COLO668 (cell line): ENCODE measurements around the gene NPY1R.
A peak's percentile ranks its signal among the peaks of the same experiment; 100 is the strongest.

Source experiments
- DNase-seq: peaks from one replicate; lab custom pipeline; 2025; ENCODE audit not compliant: unreplicated experiment; lab: John Stamatoyannopoulos, UW

The NPY1R gene

DNA sequence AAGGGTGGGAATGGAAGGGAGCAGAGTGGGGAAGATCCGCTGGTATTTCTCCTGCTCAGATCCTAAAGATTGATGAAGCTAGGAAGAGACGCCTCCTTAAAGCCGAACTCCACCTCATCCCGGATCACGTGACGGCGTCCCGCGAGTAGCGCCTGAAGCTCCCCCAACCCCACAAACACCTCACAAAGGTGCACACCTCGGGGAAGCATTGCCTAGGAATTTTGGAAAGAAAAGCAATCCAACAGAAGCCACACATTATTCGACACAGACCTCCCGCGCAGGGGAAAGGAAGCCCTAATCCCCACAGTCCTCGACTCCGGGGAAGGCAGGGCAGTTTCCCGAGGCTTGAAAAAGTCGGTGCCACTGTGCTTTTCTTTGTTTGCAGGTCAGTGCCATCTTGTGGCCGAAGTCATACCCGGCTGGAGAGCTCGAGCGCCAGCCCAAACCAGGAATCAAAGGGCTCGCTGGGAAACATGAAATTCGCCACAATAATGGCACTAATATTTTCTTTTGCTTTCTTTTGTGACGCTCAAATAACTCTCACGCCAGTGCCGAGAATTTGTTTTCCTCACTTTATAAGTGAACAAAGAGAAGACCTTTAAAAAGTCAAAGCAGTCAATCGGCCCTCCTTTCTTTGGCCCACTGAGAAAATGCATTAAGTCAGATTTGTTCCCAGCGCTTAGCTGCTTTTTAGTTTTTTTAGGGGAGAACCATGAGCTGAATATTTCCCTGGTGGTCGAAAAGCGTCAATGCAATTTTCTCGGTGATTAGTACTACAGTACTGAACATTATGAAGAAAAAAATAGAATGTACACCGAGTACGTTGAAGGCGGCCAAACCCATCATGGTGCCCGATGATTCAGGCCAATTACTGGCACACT lies at the start of gene NPY1R:
NPY1R (minus strand) TSS at position 71 of the 881 bp plus-strand sequence. CDS start 6,042 bp downstream, outside the sequence.
- DNase-seq, result peak; percentile 46

DNA sequence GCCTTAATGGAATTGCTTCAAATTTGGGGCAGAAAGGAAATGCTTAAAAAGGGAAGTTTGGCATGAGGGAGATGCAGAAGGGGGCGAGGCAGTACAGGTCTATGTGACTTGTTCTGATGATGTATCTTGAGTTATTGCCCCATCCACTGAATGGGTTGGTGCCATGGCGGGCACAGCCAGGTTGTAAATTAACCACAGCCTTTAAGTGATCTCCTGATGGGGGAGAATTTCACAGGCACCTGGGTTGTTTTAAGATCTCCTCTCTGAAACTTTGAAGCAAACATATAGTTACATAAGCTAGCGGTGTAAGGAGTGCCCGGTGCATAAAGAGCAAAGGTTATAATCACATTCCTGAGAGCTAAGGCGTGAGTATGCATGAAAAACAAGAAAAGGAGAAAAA lies 48.3 kb upstream of the NPY1R start:
- no peak for DNase-seq

DNA sequence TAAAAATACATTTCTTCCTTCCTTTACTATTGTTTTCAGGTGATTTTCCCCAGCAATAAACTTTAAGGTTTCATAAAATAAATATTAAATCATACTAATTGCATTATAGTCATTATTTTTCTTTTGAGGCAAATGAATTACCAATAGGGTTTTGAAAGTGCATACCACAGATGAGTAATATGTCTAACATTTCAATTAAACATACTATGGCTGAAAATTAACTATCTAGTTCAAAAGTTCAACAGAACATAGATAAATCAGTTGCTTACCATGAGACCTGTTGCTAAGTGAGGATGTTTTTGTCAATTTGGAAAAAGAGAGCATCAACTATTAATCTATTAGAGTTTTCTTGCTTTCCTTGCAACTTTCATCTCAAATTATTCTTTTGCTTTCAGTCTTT lies 46.3 kb upstream of the NPY1R start:
- DNase-seq, result no peak

DNA sequence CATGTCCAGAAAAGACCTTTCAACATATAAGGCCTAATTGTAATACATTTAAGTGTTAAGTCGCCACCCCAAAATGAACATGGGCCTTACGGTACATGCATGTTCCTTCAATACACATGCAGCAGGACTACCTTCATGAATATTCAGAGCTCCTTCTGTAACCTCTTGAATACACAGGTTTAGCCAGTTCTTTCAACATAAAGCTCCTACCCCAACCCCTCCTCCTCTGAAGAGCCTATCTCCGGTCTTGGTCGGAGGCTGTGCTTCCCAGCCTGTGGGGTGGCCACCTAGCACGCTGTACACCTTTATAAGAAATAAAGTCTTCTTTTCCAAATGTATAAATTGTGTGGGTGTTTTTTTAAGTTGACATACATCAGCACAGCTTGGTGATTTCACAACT lies 39.6 kb upstream of the NPY1R start:
- no peak for DNase-seq

DNA sequence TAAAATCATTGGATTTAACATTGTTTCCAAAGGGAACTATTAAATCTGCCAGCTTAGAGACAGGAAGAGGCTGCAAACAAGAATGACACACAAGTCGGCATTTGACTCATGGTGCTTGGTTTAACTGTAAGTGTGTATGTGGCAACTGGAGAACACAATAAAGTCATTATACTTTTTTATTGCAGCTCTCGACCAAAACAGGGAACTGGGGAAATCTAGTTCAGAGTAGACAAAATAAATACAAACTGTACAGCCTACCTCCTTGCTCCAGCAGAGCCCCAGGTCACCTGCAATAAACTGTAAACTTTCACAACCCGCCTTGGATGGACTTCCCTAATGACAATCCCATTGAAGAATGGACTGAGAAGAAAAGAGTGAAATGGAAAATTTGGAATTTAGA lies 35.3 kb upstream of the NPY1R start:
- DNase-seq, result no peak

DNA sequence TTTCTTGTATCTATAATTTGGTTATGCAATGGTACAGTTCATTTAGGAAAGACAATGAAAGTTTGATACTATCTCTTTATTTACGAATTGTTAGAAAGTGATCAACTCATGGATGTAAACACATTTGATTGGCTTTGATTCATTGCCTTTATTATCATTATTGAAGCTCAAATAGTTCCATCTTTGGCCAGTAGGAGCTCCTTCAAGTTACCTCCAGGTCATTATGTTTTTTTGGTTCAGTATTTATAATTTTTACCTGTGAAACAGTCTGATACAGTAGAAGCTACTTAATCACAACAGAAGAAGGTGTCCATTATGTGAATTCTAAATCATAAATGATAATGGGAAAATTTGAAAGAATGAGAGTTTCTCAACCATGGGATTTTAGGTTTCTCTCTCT lies 23.7 kb upstream of the NPY1R start:
- DNase-seq, result no peak

DNA sequence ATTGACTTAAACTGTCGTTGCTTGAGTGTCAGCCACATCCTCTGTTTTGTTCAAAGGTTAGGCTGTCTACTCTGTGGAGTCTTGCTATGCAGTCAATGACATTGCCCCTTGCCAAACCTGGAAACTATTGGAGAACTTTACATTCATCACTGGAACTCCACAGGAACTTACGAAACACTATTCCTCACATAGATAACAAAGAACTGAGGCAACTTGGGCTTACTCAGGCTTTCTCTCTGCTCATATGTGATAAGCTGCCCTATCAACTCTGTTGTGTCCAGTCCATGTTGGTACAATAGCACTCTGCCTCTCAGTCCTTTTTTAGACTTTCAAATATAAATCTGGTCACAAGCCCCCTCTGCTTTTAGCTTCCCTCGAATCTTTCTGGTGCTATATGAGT lies 20.7 kb upstream of the NPY1R start:
- DNase-seq, result no peak

DNA sequence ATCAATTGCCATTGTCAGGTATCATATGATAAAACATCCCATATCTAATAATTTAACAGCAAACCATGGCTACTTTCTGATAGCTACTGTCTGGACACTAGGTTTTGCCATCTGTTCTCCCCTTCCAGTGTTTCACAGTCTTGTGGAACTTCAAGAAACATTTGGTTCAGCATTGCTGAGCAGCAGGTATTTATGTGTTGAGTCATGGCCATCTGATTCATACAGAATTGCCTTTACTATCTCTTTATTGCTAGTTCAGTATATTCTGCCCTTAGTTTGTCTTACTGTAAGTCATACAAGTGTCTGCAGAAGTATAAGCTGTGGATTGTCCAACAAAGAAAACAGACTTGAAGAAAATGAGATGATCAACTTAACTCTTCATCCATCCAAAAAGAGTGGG lies 18.3 kb upstream of the NPY1R start:
- no peak for DNase-seq

DNA sequence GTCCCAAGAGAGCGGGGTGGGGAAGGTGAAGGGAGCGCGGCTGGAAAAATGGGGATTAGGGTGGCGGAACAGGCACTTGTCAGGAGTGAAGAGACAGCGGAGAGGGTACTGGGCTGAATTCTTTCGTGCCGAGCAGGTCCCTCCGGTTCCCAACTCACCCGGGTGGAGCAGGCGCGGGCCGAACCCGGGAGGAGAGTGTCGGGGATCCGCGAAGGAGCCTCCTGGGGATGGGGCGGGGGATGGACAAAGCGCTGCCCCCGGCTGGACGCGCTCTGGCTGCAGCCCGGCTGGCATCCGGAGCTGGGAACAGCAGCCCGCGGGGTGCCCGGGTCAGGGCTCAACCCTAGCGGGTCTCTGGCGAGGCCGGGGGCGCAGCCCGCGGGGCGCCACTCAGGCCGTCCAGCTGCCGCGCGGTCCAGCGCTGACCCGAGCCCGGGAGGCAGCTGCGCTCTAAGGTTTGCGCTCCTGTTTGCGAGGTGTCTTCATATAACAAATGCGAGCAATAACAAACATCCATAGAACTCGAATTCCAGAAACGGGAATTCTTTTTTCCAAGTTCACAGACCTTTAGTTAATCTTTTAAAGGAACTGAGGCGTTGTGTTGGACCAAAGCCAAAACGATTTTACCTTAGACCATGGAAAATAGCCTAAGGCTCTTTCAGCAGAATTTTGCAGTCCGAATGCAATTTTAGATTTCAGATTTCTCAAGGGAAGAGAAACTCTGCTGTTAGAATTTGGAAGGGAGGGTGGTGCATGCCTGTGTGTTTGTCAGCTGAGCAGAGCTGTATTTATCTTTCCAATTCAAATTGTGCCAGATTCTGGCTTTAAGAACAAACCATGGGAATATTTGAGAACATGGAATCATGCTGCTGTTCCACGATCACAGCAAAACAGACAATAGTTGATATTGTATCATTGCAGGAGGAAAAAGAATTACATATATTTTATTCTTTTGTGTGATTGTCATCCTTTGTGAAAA lies 12.0 kb upstream of the NPY1R start:
- DNase-seq, result no peak

DNA sequence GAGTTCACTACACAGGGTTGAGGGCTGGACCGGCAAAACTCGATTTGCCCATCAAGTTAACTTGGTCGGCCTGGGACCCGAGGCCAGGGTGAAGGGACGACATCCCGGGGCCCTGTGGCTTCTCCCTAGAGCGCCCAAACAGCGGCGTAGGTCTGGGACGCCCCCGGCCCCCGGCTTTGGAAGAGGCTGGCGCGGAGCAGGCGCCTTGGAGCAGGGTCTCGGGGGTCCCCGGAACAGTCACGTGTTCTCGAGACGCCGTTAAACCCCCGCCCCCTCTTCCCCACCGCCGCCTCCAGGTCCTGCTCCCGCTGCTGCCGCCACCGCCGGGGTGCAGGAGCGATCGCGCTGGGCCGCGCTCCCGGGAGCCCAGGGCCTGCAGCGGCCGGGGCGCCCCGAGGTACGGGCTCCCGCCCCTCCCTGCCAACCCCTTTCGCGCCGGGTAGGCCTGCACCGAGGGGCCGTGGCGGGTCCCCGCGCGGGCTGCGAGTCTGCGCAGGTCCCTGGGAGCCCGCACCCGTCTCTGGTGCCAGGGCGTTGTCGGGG lies 11.3 kb upstream of the NPY1R start, which contains the start of gene NPY5R:
NPY5R (plus strand) TSS at position 289 of the 543 bp plus-strand sequence. CDS start 6,382 bp downstream, outside the sequence.
- no peak for DNase-seq

DNA sequence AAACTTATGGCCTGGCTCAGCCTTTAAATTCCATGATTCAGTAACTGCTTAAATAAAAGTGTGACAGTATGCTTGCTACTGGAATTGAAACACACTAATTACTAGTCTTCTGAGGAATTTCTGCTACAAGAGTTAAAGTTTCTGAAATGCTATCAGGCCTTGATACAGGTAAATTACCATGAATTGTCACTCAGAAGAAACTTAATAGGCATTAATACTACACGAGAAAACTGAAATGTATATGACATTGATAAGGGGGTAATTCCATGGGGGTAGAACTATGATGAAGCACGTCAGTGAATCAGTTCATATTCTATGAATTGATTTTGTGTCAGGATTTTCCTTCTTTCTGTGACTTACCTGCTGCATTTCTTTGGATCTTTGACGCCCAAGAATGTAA lies 3.0 kb upstream of the NPY1R start:
- no peak for DNase-seq

DNA sequence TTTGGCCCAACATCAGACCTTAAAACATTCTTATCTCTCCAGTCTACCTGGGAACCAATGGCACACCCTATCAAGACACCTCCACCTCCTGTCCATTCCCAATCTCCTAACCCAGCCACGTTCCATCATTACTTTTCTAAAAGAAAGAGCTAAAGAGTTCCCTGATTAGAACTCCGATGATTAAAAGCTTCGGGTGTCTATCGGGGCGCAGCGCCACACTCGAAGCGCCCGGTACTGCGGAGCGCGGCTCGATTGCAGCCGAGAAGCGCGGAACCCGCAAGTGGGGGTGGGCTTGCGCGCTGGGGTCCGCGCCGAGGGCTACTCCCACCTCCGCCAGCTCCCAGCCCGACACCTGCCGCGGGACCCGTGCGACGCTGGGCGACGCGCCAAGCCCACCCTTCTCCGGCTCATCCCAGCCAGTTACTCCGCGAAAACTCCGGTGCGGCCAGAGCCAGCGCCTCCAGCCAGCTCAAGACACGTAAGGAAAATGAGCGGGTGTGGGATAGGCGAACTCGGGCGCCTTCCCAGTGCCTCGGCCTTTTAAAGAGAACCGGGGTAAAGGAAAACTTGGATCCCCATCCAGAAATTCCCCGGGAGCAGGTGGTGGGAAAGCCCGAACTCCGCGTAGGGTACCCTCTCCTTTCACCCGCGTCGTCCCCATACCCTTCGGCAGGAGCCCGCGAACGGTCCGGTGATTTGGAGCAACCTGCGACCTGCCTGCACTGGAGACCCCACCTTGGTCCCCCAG lies 593 bp downstream of the NPY1R start:
- no peak for DNase-seq

DNA sequence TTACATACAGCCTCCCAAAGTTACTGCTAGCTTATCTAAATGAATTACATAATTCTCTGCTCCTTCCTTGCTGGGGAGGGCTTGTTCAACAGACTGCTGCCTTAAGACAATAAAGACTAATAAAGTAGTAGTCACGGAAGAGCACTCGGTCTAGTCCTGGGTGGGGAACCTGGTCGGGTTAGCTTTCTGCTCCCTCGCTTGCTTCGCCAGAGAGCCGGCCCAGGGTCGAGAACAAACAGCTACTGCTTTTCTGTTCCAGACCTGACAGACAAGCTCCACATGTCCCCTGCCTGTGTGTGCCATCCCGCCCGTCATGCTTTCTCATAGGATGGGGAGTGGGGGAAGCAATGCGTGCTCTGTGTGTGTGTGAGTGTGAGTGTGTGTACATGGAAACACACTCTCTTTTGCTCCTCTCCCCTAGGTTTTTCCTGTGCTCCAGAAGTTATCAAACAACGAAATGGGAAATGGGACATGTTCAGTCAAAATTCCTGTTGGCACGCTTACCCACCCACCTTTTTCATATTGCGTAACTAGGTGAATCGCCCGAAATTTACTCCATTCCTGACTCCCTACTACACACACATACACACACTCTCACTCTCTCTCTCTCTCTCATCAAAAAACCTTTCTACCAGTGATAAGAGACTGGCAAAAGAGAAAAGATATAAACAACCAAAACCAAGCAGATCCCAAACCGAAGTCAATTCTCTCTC lies 1.3 kb downstream of the NPY1R start:
- no peak for DNase-seq

DNA sequence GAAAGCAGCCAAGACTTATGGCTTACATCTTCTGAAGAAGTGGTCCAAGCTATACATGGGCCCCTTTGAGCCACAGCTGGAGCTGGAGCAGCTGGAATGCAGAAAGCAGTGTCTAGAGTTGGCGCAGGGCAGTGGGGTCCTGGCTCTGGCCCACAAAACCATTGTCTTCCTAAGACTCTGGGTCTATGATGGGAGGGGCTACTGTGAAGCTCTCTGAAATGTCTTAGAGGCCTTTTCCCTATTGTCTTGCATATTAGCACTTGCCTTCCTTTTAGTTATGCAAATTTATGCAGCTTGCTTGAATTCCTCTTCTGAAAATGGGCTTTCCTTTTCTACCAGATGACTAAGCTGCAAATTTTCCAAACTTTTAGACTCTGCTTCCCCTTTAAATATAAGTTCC lies 15.3 kb downstream of the NPY1R start:
- no peak for DNase-seq

DNA sequence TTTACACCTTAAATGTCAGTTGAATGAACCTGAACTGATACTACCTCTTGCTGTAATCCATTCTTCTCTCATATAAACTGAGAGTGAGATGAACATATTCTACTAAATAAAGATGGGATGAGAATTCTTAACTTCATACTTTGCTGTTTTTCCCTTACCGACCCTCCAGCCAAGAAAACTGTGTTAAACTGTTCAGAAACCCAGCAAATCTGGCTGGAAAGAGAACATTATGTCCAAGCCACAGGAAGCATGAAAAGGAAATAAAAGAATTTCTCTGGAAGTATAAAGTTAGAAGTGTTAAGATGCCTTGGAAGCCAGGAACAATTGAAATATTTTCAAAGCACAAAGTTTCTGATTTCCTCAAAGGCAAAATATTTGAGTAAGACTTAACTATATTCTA lies 22.9 kb downstream of the NPY1R start:
- DNase-seq, result no peak

DNA sequence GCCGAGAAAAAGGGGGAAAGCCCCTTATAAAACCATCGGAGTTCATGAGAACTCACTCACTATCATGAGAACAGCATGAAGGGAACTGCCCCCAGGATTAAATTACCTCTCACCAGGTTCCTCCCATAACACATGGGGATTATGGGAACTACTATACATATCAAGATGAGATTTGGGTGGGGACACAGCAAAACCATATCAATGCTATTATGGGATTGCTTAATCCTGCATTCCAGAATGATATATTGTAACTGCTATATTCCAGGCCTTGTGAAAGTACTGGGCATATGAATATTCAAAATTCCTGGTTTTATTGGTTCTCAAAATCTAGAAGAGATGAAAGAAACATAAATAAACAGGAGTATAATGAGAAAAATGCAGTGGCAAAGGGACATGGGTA lies 29.3 kb downstream of the NPY1R start:
- no peak for DNase-seq

DNA sequence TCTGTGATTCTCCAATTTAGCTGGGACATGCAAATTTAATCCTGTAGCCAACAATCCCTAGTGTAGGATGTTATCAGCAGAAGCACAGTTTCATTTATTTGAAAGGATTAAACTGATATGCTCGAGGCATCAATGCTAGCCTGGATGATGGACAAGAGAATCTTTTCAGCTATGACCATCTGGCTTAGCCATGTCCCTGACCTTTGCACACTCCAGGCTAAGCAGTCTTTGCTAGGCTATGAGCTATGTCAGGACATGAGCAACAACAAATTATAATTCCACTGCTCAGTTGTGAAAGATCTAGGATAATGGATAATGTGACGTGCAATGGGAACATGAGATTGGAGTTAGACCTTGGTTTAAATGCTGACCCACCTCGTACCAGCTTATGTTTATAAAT lies 32.0 kb downstream of the NPY1R start:
- no peak for DNase-seq

DNA sequence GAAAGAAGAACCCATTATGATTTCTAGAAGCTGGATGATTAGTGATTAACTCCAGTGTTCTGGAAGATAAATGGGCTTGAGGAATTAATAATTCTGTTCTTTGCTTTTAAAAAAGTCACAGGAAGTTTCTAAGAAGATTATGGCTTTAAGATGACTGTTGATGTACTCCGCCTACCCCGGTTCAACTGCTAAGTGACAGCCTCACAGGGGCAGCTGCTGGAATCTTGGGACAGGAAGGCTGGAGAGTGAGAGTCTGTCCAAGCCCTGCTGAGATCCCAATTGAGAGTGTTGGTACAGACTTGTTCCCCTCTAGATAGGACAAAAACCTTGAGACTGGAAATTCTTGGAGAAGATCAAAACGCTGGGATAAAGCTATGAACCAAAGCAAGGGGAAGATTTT lies 37.3 kb downstream of the NPY1R start:
- no peak for DNase-seq

DNA sequence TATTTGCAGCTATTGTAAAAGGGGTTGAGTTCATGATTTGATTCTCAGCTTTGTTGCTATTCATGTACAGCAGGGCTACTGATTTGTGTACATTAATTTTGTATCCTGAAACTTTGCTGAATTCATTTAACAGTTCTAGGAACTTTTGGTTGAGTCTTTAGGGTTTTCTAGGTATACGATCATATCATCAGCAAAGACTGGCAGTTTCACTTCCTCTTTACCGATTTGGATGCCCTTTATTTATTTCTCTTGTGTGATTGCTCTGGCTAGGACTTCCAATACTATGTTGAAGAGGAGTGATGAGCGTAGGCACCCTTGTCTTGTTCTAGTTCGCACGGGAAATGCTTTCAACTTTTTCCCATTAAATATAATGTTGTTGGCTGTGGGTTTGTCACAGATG lies 48.1 kb downstream of the NPY1R start:
- no peak for DNase-seq
